Sigmoid colon (tissue), 4 donors: ENCODE data around the gene GOLGA5.
"Not testable (repeated sequence)": the region's sequence is repeated elsewhere in the genome, so short reads cannot be mapped to it uniquely, and the experiment has no call there.

ENCODE experiments used
- CTCF ChIP-seq, 4 experiments: fragments of 450-650 bp in 3 of 4; fragments of 200-600 bp in 1 of 4; IDR thresholded peaks; one replicate each; pipeline ENCODE4 v1.5.1; 2016 to 2019; ENCODE audit warnings: antibody characterized with exemption in 4 of 4, mild to moderate bottlenecking in 3 of 4, moderate library complexity in 2 of 4
- EP300 ChIP-seq, 4 donors: sonication (generic); formaldehyde crosslinking; IDR thresholded peaks; one replicate each; pipeline ENCODE4 v1.6.1; 2017; ENCODE audit warnings: antibody characterized with exemption in 4 of 4
- POLR2A ChIP-seq, 2 donors: fragments of 450-650 bp; IDR thresholded peaks; one replicate each; pipeline ENCODE4 v1.6.1; 2016; ENCODE audit warnings: antibody characterized with exemption in 2 of 2, mild to moderate bottlenecking in 2 of 2, moderate library complexity in 2 of 2
- POLR2AphosphoS5 ChIP-seq, 4 donors: sonication (generic); formaldehyde crosslinking; IDR thresholded peaks; one replicate each; pipeline ENCODE4 v1.6.1; 2017; ENCODE audit warnings: antibody characterized with exemption in 4 of 4

GRCh38 chr14:92775292-92775691 is 18.8 kb upstream of the GOLGA5 start:
- TF ChIP-seq POLR2A, CTCF, POLR2AphosphoS5, EP300 (IDR thresholded peaks at IDR 0.05): not testable (repeated sequence)
